Measurements from ENCODE around the gene SCAMP5. TPM values are rescaled to one million over a fixed set of nuclear protein-coding genes. Genes with fewer than 3 reads are reported as not detected.

SCAMP5 gene
- total RNA-seq, 6 experiments from 2014 or later, result 0.53 to 15.7 (median 7.7) TPM

DNA sequence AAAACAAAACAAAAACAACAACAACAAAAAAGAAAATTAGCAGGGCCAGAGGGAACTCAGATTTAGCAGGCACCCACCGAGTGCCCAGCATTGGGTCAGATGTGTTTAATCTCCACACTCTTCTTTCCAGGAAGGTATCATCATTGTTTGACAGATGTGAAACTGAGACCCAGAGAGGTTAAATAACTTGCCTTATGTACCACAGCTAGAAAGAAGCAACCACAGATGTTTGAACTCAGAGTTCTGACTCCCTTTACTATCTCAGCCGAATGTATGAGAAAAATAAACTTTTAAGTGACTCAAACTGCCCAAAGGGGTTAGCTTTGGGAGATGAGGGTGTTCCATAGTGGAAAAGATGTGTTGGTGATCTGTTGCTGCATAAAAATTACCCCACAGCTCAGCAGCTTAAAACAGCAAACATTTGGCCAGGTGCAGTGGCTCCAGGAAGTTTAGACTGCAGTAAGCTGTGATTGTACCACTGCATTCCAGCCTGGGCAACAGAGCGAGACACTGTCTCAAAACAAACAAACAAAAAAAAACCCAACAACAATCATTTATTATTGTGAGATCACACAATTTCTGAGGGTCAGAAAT lies 34.3 kb upstream of the SCAMP5 start:
- intact Hi-C loops (cut with DNase I), result no loop called here
- Histone ChIP-seq H3K36me3 (no peaks in the 10 kb centered on the region), H3K4me1 (peaks cover 0 to 16% (median 0%) of the 10 kb centered on the region in 4 donors), H3K4me3 (no peak overlapping the region), H3K27me3 (peaks cover 0 to 6% of the 10 kb centered on the region in 2 donors), H3K9me3 (no peaks in the 10 kb centered on the region), H3K27ac (no peak overlapping the region)
- DNase-seq (no peak), ATAC-seq (no peak)
- no peak for TF ChIP-seq POLR2A (IDR thresholded peaks at IDR 0.05)
- TF ChIP-seq, protein P1, sequence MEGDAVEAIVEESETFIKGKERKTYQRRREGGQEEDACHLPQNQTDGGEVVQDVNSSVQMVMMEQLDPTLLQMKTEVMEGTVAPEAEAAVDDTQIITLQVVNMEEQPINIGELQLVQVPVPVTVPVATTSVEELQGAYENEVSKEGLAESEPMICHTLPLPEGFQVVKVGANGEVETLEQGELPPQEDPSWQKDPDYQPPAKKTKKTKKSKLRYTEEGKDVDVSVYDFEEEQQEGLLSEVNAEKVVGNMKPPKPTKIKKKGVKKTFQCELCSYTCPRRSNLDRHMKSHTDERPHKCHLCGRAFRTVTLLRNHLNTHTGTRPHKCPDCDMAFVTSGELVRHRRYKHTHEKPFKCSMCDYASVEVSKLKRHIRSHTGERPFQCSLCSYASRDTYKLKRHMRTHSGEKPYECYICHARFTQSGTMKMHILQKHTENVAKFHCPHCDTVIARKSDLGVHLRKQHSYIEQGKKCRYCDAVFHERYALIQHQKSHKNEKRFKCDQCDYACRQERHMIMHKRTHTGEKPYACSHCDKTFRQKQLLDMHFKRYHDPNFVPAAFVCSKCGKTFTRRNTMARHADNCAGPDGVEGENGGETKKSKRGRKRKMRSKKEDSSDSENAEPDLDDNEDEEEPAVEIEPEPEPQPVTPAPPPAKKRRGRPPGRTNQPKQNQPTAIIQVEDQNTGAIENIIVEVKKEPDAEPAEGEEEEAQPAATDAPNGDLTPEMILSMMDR (IDR thresholded peaks at IDR 0.05), result no peak
- WGBS (ENCODE audit: insufficient coverage, low coverage, low lambda C conversion rate, missing lambda C conversion rate), result 53% methylated on average over 3 of the region's 3 CpGs

DNA sequence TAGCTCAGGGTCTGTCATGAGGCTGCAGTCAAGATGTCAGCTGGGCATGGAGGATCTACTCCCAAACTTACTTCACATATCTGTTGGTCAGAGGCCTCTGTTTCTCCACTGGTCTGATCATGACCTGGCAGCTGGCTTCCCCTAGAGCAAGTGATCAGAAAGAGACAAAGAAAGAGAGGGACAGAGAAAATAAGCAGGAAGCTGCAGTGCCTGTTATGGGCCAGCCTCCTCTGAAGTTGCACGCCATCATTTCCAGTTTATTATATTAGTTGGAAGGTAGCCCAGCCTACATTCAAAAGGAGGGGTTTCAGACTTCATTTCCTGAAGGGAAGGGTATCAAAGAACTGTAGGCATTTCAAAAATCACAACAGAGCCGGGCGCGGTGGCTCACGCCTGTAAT lies 33.7 kb upstream of the SCAMP5 start:
- H3K27ac ChIP-seq, result no peak overlapping the region
- TF ChIP-seq POLR2A (IDR thresholded peaks at IDR 0.05), result no peak
- TF ChIP-seq, protein P1 (IDR thresholded peaks at IDR 0.05), result no peak
- H3K9me3 ChIP-seq, result no peaks in the 10 kb centered on the region
- DNase-seq, result no peak
- ATAC-seq, result no peak
- WGBS (ENCODE audit: insufficient coverage, low coverage, low lambda C conversion rate, missing lambda C conversion rate), result 70% methylated on average over 5 of the region's 5 CpGs
- H3K27me3 ChIP-seq, result peaks cover 0 to 6% of the 10 kb centered on the region in 2 donors
- intact Hi-C loops (cut with DNase I), result no loop called here
- no peak overlapping the region for H3K4me3 ChIP-seq
- peaks cover 0 to 11% (median 0%) of the 10 kb centered on the region in 4 donors for H3K4me1 ChIP-seq
- no peaks in the 10 kb centered on the region for H3K36me3 ChIP-seq

DNA sequence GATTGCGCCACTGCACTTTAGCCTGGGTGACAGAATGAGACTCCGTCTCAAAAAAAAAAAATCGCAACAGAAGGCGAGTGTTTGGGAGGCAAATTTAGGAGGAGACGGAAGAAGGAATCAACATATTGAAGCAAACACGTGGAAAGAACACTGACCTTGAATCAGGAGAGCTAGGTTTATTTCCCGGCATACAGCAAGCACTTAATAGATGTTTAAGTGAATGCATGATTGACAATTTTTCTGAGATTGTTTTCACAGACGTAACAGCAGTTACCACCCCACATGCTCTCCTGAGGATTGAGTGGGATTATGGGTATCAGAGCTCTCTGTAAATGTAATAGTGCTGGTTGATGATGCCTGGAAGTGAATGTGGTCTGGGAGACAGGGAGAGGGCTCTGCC lies 33.1 kb upstream of the SCAMP5 start:
- ATAC-seq, result no peak
- Histone ChIP-seq H3K4me1 (peaks cover 0 to 9% (median 0%) of the 10 kb centered on the region in 4 donors), H3K27me3 (peaks cover 0 to 6% of the 10 kb centered on the region in 2 donors), H3K27ac (no peak overlapping the region), H3K36me3 (no peaks in the 10 kb centered on the region), H3K4me3 (no peak overlapping the region), H3K9me3 (no peaks in the 10 kb centered on the region)
- intact Hi-C loops (cut with DNase I), result no loop called here
- WGBS (ENCODE audit: insufficient coverage, low coverage, low lambda C conversion rate, missing lambda C conversion rate), result 76% methylated on average over 7 of the region's 8 CpGs
- DNase-seq, result no peak
- TF ChIP-seq, protein P1 (IDR thresholded peaks at IDR 0.05), result no peak
- TF ChIP-seq POLR2A (IDR thresholded peaks at IDR 0.05), result no peak

DNA sequence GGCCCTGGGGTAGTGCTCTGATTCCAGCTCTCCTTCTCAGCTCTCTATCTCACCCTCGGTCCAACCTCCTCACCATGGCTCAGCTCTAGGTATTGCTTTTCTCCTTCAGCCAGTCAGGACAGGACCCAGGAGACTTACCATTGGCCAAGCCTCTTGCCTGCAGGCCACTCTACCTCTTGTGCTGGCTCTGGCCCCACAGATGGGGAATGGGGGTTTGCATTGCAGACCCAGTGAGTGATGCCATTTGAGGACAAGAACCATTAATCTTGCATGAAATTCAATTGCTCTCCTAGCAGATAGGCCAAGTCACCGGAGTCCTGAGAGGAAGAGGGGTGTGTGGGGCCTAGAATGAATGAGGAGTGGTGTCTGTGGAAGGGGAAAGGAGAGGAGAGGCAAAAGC lies 32.7 kb upstream of the SCAMP5 start:
- intact Hi-C loops (cut with DNase I), result no loop called here
- no peak for DNase-seq
- TF ChIP-seq, protein P1 (IDR thresholded peaks at IDR 0.05), result no peak
- TF ChIP-seq POLR2A (IDR thresholded peaks at IDR 0.05), result no peak

More for the DNA sequence above, 32.7 kb upstream of the SCAMP5 start:
- H3K27ac ChIP-seq, result no peak overlapping the region
- no peak overlapping the region for H3K4me3 ChIP-seq
- peaks cover 0 to 6% of the 10 kb centered on the region in 2 donors for H3K27me3 ChIP-seq
- ATAC-seq, result no peak
- H3K9me3 ChIP-seq, result no peaks in the 10 kb centered on the region
- H3K4me1 ChIP-seq, result peaks cover 0 to 4% (median 0%) of the 10 kb centered on the region in 4 donors
- WGBS (ENCODE audit: insufficient coverage, low coverage, low lambda C conversion rate, missing lambda C conversion rate), result 55% methylated on average over 2 of the region's 2 CpGs
- no peaks in the 10 kb centered on the region for H3K36me3 ChIP-seq

Measured in right lobe of liver (tissue), 6 donors.